ENCODE measurements around the gene PLCB2.

PLCB2 gene
- 251 reads per million, percentile 94 among the genes with 10 or more reads in this experiment for total RNA-seq

DNA sequence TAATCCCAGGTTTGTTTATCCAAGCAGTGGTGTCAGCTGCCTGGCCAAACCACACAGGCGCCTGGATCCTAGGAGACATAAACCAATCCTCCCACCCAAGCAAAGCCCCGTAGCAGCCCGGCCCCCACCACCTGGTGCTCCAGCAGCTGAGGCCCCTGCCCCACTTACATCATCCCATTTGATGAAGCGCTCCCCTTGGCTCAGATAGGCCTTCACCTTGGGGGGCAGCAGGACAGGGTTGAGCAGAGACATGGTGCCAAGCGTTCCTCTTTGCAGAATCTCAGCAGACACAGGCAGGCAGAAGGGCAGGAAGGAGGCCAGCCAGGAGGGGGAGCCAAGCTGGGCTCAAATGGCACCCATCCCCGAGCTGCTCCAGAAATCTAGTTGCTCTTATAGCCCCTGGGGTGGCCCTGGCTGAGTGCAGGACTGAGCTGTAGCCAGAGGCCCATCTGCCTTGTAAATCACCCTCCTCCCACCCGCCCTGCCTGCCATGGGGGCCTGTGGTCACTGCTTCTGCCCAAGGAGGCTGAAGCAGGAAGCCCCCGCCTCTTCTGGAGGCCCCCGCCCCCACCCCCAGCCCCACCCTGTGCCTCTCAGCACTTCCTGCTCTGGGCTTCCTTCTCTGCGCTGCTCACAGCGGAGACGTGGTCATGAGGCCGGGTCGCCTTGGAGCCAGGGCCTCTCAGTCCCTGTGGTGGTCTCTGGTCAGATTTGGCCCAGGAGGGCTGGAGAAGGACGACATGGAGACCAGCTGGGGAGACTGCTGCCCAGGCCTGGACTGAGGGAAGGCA, at the start of gene PLCB2:
PLCB2 (minus strand) TSS at position 515 of the 791 bp plus-strand sequence; CDS start at position 252, 263 bp downstream.
- peak; percentile 60 for DNase-seq

DNA sequence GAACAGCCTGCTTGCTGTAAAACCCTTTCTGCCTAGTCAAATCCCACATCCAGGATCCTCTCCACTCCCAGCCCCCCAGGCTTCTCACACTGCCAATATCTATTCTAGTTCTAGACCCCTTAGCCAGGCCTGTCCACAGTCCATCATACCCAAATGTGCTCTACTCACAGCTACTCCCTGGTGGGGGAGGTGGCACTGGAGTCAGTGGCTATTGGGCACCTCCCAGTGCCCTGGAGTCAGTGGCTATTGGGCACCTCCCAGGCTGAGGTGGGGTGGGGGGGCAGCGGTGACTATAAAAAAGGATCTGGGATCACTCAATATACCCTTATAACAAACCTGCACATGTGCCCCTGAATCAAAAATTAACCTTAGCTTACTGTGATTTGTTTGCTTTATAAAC, 49.5 kb upstream of the PLCB2 start:
- DNase-seq, result no peak

- no peak for DNase-seq
Measured at GRCh38 chr15:40355976-40356585, 48.3 kb upstream of the PLCB2 start.

GRCh38 chr15:40354408-40355171, 46.9 kb upstream of the PLCB2 start:
- DNase-seq, result no peak

GRCh38 chr15:40353697-40354096, 46.0 kb upstream of the PLCB2 start:
- no peak for DNase-seq

DNA sequence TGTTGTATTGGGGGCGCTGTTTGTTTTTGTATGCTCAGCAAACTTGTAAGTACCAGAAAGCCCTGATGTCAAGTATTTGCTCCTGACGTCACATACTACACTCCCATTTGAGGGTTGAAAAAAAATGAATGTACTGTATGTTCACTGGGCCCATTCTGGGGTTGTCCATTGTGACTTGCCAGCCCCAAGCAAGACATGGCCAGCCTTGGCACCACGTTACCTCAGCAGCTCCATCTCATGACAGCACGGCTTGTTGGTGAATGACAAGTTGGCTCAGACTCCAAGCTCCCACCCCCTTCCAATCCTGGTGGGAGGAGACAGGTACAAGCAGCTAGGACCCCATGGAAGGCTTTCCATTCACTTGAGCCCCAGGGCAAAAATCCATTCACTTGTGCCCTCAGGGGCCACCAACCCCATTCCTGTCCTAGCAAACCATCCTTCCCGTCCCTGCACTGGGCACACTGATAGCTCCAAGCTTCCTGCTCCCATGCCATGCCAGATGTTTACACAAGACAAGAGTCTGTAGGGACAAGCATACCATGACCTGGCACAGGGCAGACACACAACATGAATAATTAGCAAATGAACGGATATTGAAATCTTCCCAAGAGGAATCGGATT, 44.7 kb upstream of the PLCB2 start:
- no peak for DNase-seq

DNA sequence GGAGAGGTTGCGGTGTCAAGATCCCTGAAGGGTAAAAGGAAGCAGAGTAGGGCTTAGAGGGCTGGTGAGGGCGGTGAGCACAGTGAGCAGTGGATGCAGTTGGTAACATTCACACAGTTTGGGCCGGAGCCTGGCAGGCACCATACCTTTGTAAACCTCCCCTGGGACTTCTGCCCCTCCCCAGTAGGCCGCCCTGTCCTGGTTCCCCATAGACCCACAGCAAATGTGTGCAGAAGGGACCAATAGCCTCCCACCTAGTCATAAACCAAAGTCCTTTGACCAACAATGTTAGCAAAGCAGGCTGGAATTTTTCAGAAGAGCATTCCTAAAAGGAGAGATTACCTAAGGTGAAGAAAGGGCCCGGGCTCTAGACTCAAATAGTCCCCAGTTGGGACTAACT, 41.4 kb upstream of the PLCB2 start:
- no peak for DNase-seq

GRCh38 chr15:40348474-40348870, 40.7 kb upstream of the PLCB2 start:
- no peak for DNase-seq

- DNase-seq, result no peak
Measured at GRCh38 chr15:40347559-40348473, 40.1 kb upstream of the PLCB2 start.

DNA sequence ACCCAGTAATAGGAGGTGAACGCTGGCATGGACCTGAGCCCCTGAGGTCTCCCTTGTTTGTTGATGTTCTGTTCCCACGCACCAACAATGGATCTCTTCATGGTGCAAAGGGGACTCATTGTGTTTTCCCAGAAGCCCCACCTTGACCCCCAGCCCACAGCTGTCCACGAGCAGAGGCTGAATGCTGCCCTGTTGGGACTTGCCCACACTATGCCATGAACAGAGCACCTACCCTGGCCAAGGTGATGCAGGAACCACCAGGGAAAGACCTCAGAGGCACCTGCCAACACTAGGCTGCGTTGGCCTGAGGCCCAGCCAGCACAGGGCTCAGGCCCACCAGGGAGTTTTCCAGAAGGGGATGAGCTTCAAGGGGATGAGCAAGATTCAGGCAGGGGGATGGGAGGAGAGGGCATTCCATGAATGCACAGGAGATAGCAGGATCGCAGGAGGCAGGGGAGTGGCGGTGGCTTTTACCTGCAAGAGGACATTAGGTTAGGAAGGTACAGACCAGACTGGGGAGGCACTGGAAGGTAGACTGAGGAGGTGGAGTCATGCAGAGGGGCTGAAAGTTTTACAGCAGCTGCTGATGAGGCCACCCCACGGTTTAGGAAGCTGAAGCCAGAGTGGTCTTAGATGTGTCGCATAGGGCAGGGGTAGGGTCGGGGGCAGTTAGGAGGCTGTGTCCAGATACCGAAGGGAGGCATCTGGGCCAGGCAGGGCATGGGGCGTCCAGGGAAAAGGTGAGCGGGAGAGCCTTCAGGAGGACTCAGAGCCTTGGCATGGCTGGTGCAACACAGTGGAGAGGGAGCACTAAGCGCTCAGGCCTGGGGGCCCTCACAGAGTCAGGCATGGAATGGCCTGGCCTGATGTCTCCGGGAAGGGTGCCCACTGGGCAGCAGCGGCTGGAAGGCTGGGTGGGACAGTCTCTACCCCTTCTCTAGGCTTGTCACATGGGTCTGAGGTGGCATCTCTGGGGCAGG, 39.1 kb upstream of the PLCB2 start:
- DNase-seq, result no peak

DNA sequence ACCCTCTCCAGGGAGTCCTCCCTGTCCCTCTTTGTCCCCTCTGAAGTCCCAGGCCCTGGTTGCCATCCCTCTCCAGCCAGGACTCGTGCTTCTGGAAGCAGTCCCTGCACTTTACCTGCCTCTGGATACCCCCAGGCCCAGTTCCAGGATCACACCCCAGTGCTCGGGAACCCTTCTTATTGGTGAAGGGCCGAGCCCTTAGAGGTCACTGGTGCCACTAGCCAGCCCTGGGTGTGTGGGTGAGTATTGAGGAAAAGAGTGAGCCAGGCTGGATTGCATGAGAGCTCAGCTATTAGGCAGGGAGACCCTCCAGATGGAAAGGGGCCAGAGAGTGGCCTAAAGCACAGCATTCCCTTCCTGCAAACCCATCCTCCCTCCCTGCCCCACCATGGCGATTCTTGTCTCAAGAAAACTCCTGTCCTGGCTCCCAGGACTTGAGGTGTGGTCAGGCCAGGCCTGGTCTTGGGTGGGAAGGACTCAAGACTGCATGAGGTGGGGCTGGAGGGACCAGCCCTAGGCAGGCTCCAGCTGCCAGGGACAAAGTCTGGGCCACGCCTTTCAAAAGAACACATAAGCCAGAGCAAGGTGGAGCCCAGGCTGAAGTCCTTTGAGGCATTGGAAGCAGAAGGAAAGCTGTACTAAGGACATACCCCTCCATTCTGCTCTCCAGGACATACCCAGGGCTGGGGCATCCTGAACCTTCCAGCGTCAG, 38.3 kb upstream of the PLCB2 start:
- DNase-seq, result no peak

GRCh38 chr15:40345225-40345866, 37.6 kb upstream of the PLCB2 start:
- DNase-seq, result no peak

DNA sequence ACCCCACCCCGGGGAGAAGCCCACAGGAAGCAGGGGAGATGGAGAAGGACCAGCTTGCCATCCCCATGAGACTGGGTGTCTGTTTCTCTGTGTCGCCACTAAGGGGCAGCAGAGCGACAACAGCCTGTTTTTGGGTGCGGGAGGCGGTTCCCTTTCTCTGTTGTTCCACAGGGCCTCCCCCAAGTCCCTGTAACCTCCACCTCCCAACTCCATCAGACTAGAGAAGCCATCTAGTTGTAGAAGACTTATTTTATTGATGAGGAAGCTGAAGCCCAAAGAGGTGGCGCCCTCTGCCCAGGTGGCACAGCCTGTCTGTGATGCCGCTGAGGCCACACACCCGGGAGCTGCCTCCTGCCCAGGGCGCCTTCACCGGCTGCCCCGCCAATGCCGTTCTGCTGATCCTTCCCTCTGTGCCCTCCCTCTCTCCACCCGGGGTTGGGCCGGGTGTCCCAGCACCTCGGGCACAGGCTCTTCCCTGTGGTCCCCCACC, 36.9 kb upstream of the PLCB2 start:
- DNase-seq, result peak; percentile 65

DNA sequence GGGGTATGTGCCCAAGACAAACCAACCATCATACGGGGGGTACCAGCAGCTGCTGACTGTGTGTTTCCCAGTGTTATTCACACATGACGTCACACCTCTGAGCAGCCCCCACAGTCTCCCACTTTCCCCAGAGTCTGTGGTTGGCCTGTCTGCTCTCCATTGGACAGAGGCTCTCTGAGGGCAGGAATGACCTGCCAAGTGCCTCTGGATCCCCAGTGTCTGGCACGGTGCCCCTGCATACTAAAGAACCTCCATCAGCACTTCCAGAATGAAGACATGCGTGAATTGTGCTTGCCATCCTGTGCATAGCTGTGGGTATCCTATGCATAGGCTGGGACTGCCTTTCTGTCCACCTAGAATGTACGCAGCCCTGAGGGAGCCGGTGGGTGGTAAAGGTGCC, 36.5 kb upstream of the PLCB2 start:
- DNase-seq, result no peak

GRCh38 chr15:40343512-40343911, 35.8 kb upstream of the PLCB2 start:
- DNase-seq, result no peak

DNA sequence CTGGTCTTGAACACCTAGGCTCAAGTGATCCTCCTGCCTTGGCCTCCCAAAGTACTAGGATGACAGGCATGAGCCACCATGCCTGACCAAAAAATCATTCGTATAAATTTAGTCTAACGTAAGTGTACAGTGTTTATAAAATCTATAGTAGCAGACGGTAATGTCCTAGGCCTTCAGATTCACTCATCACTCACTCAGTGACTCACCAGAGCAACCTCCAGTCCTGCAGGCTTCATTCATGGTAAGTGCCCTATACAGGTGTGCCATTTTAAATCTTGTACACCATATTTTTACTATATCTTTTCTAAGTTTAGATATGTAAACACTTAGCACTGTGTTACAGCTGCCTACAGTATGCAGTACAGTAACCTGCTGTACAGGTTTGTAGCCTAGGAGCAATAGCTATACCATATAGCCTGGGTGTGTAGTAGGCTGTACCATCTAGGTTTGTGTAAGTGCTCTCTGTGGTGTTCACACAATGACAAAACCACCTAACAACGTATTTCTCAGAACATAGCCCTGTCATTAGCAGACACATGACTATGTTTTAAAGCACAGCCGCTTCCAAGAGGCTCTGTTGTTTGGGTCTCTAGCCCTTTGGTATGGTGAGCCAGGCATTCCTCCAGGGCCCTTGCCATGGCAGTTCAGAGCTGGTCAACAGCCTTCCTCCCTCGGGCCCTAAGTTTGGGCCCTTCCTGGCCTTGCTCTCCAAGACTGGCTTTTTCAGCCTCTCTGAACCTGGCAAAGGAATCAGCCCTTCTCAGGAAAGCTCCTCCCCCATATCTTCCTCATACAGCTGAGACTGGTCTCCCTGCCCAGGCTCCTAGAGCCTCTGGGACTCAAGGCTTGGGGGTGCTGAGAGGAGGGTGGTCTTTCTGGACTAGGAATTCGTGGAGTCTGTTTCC, 34.9 kb upstream of the PLCB2 start:
- no peak for DNase-seq

DNA sequence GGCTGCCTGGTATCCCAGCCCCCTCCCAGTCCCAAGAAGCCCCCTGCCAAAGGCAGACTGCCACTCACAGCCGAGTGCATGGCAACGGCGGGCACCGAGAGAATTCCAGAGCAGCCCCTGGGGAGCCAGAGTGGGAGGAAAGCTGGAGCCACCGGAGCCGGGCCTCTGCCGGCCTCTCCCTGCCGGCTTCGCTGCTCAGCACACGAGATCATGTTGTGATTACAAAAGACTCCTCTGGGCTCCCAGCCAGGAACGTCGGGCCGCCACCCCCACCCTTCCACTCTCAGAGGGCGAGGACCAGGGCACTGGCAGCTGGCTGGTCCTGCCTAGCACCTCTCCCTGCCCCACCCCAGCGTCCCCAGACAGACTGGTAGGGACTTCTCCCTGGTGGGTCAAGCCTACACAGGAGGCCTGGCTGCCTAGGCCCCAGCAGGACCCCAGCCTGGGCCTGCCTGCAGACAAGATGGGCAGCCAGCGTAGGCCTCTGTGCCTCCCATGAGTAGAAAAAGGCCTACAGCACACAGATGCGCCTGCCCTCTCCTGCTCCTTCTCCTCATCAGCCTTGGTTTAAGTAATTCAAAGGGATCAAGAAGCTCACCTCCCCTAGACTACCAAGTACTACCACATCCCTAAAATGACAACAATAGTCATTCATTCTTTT, 33.1 kb upstream of the PLCB2 start, which contains the start of gene CCDC9B:
CCDC9B (minus strand) TSS at position 200 of the 661 bp plus-strand sequence; CDS start at position 80, 120 bp downstream.
- DNase-seq, result no peak

Measured in effector CD4-positive, alpha-beta T cell (primary cell).